HG02852 (cell line): ENCODE results near the gene NDFIP1.
"Not testable (repeated sequence)": the region's sequence is repeated elsewhere in the genome, so short reads cannot be mapped to it uniquely, and the experiment has no call there.

Experiments used
- ATAC-seq: cut with Tn5 transposase; IDR thresholded peaks from one replicate; pipeline ENCODE4 v1.9.1; 2021; ENCODE audit warnings: mild to moderate bottlenecking, moderate library complexity; ENCODE audit not compliant: unreplicated experiment

The NDFIP1 gene

GRCh38 chr5:142108432-142109330, at the start of gene NDFIP1:
TSS of gene NDFIP1 (plus strand) at chr5:142108779. CDS start at chr5:142108975, 196 bp downstream.
- ATAC-seq: peak; percentile 96

GRCh38 chr5:142059304-142059940, 49.2 kb upstream of the NDFIP1 start:
- ATAC-seq: no peak

- ATAC-seq: no peak
Measured at GRCh38 chr5:142063376-142063775, 45.2 kb upstream of the NDFIP1 start.

GRCh38 chr5:142063878-142064331, 44.7 kb upstream of the NDFIP1 start:
- no peak for ATAC-seq

GRCh38 chr5:142065273-142065672, 43.3 kb upstream of the NDFIP1 start:
- no peak for ATAC-seq

GRCh38 chr5:142069606-142070399, 38.8 kb upstream of the NDFIP1 start:
- no peak for ATAC-seq

- ATAC-seq: no peak
Measured at GRCh38 chr5:142070734-142071133, 37.8 kb upstream of the NDFIP1 start.

GRCh38 chr5:142072488-142072887, 36.1 kb upstream of the NDFIP1 start:
- ATAC-seq: no peak

- ATAC-seq: no peak
Measured at GRCh38 chr5:142073362-142073988, 35.1 kb upstream of the NDFIP1 start.

- ATAC-seq: no peak
Measured at GRCh38 chr5:142074006-142074405, 34.6 kb upstream of the NDFIP1 start.

GRCh38 chr5:142078221-142078620, 30.4 kb upstream of the NDFIP1 start:
- no peak for ATAC-seq

GRCh38 chr5:142078706-142079105, 29.9 kb upstream of the NDFIP1 start:
- no peak for ATAC-seq

- no peak for ATAC-seq
Measured at GRCh38 chr5:142079306-142079721, 29.3 kb upstream of the NDFIP1 start.

- ATAC-seq: no peak
Measured at GRCh38 chr5:142080248-142080647, 28.3 kb upstream of the NDFIP1 start.

- no peak for ATAC-seq
Measured at GRCh38 chr5:142082182-142082781, 26.3 kb upstream of the NDFIP1 start.

- no peak for ATAC-seq
Measured at GRCh38 chr5:142086229-142086628, 22.4 kb upstream of the NDFIP1 start.

GRCh38 chr5:142086679-142087078, 21.9 kb upstream of the NDFIP1 start:
- no peak for ATAC-seq

- no peak for ATAC-seq
Measured at GRCh38 chr5:142087920-142088679, 20.5 kb upstream of the NDFIP1 start.

- ATAC-seq: not testable (repeated sequence)
Measured at GRCh38 chr5:142088855-142089479, 19.6 kb upstream of the NDFIP1 start.
